ENCODE measurements around the gene COPS9. TPM values are rescaled to one million over a fixed set of nuclear protein-coding genes. Genes with fewer than 3 reads are reported as not detected.

Gene COPS9
- total RNA-seq: 60.5 and 79.4 TPM in 2 replicates

GRCh38 chr2:240136013-240136670, at the start of gene COPS9:
TSS of gene COPS9 (minus strand) at chr2:240136305. CDS start at chr2:240136284, 21 bp downstream.

GRCh38 chr2:240140511-240140910, 4.4 kb upstream of the COPS9 start, which contains the start of gene OTOS:
TSS of gene OTOS (minus strand) at chr2:240140658. CDS start at chr2:240140326, 332 bp downstream.

Other genes with a start within 250 kb of the COPS9 start
- gene NDUFA10, start 111.0 kb downstream of the COPS9 start, total RNA-seq: 86.3 and 93.0 TPM in 2 replicates
- not detected in 2 replicates for gene OR6B2, start 105.9 kb downstream of the COPS9 start, total RNA-seq
- gene OR6B3, start 82.8 kb downstream of the COPS9 start, total RNA-seq: not detected in 2 replicates
- gene OTOS, start 4.4 kb upstream of the COPS9 start, total RNA-seq: not detected in 2 replicates

Measured in smooth muscle cell of the pulmonary artery (primary cell).